Hepatocyte (in vitro differentiated cells): ENCODE data around the gene FOXF1.

Experiments
- CTCF ChIP-seq: fragments of 200-600 bp; sonication (generic); IDR thresholded peaks from 2 replicates; pipeline ENCODE4 v1.5.1; 2016; ENCODE audit warnings: antibody characterized with exemption, mild to moderate bottlenecking; ENCODE audit not compliant: poor library complexity
- EZH2 ChIP-seq: fragments of 200-600 bp; sonication (generic); IDR thresholded peaks from 2 replicates; pipeline ENCODE4 v1.6.1; 2016; ENCODE audit warnings: antibody characterized with exemption, mild to moderate bottlenecking, borderline replicate concordance
- EZH2phosphoT487 ChIP-seq: fragments of 200-600 bp; sonication (generic); IDR thresholded peaks from one replicate; pipeline ENCODE4 v1.6.1; 2018; ENCODE audit warnings: antibody characterized with exemption, mild to moderate bottlenecking, low read depth, moderate library complexity; ENCODE audit not compliant: unreplicated experiment, severe bottlenecking

- TF ChIP-seq CTCF (no peak), EZH2phosphoT487 (peak; percentile 32), EZH2 (peak; percentile 34)
These were observed 4.4 kb downstream of the FOXF1 start for GRCh38 chr16:86514481-86515376.
